IPS-20b (cell line): ENCODE results near the gene ACTL8.
"Not testable (repeated sequence)": the region's sequence is repeated elsewhere in the genome, so short reads cannot be mapped to it uniquely, and the experiment has no call there.

Experiments used
- H3K27ac ChIP-seq: one replicate; pipeline ENCODE4 v1.5.1; 2013; ENCODE audit warnings: low read length
- H3K27me3 ChIP-seq: 2 replicates; pipeline ENCODE4 v1.6.1; 2013; ENCODE audit warnings: mild to moderate bottlenecking, low read length, inconsistent platforms; ENCODE audit not compliant: insufficient read depth
- H3K36me3 ChIP-seq: 2 replicates; pipeline ENCODE4 v1.6.1; 2013; ENCODE audit warnings: low read depth, mild to moderate bottlenecking, inconsistent platforms, low read length, moderate library complexity; ENCODE audit not compliant: insufficient read depth
- H3K4me1 ChIP-seq: 2 replicates; pipeline ENCODE4 v1.6.1; 2013; ENCODE audit warnings: mild to moderate bottlenecking, control low read depth, inconsistent platforms, low read length, moderate library complexity; ENCODE audit not compliant: insufficient read depth
- H3K4me3 ChIP-seq: 2 replicates; pipeline ENCODE4 v1.5.1; 2013; ENCODE audit warnings: mild to moderate bottlenecking, low read length, inconsistent platforms
- H3K9ac ChIP-seq: 2 replicates; pipeline ENCODE4 v1.6.1; 2013; ENCODE audit warnings: low read depth, mild to moderate bottlenecking, inconsistent platforms, low read length, moderate library complexity
- H3K9me3 ChIP-seq: 2 replicates; pipeline ENCODE4 v1.6.1; 2013; ENCODE audit warnings: mild to moderate bottlenecking, low read depth, low read length, inconsistent platforms; ENCODE audit not compliant: insufficient read depth

The ACTL8 gene

DNA sequence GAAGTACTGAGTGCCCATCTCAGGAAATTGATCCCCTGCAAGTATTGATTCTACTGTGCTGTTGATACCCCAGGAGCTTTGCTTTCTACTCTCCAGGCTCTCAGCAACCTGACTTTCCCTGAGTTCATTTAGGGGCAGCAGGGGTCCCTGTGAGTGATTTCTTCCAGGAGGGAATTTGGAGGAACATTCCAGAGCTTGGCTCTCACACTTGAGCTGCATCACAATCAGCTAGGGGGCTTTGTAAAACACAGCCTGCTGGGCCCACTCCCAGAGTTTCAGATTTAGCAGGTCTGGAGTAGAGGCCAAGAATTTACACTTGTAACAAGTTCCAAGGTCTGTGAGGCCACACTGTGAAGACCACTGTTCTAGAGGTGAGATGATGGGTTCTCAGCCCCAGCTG lies 16.1 kb upstream of the ACTL8 start:
- Histone ChIP-seq H3K27ac (no peak overlapping the region), H3K36me3 (no peaks in the 10 kb centered on the region), H3K27me3 (no peaks in the 10 kb centered on the region), H3K4me1 (no peaks in the 10 kb centered on the region), H3K9me3 (no peaks in the 10 kb centered on the region), H3K4me3 (no peak overlapping the region), H3K9ac (no peak overlapping the region)

DNA sequence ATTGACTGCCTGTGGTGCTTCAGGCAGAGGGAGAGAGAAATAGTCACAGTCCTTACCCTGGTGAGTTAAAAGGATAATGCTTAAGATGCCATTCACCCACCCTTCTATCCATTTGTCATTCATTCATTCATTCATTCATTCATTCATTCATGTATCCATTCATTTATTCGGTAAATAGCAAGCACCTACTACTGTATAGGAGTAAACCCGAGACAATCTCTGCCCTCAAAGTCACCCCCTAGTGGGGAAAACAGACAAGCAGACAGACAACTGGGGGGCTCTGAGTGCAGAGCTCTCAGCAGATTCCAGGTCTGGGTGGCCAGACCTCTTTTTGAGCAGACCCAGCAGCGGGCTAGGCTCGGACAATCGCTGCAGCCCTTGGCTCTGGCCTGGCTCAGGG lies 14.1 kb upstream of the ACTL8 start:
- no peak overlapping the region for H3K9ac ChIP-seq

DNA sequence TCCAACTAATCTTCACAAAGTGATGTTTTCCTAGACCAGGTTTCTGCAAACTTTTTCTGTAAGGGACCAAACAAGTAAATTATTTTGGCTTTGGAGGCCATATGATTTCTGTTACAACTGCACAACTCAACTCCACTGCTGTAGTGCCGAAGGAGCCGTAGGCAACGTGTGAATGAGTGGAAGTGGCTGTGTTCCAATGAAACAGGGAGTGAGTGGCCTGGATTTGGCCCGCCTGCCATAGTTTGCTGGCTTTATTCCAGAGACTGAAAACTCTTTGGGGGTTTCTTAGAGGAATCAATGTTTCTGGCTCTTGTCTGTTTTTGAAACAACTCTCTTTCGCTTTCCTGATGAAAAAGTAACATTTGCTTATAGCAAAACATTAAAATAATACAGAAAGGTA lies 12.6 kb upstream of the ACTL8 start:
- H3K27me3 ChIP-seq, result no peaks in the 10 kb centered on the region
- H3K36me3 ChIP-seq, result no peaks in the 10 kb centered on the region
- H3K4me3 ChIP-seq, result no peak overlapping the region
- H3K4me1 ChIP-seq, result no peaks in the 10 kb centered on the region
- no peak overlapping the region for H3K9ac ChIP-seq
- H3K9me3 ChIP-seq, result no peaks in the 10 kb centered on the region
- H3K27ac ChIP-seq, result no peak overlapping the region

More for the DNA sequence above, 14.1 kb upstream of the ACTL8 start:
- Histone ChIP-seq H3K4me1 (no peaks in the 10 kb centered on the region), H3K4me3 (no peak overlapping the region), H3K27me3 (no peaks in the 10 kb centered on the region), H3K27ac (no peak overlapping the region), H3K36me3 (no peaks in the 10 kb centered on the region), H3K9me3 (no peaks in the 10 kb centered on the region)

DNA sequence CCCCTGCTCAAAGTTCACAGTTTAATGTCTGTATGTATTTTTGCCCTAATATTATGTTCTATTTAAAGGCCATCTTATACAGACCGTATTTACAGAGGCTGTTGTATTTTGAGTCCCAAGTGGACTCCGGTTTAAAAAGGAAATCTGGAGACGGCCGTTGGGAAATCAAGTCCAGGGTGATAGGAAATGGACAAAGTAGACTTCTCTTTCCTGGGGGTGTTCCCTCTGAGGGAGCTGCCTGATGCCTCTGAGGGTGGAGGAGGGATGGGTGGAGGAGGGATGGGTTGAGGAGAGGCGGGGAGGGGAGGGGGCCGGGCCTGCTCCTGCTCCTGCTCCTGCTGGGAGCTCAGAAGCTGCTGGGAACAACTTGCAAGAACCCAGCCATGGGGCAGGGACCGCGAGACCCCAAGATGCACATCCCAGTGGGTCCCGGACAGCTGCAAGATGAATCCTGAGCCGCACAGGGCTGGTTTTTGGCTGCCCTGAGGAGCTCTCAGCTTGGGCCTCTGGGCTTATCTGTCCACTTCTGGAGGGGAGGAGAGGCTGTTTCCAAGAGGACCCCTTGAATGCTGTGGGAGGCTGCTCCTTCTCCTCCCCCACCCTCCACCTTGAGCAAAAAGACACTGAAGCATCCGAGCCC lies 12.0 kb upstream of the ACTL8 start:
- H3K27ac ChIP-seq, result no peak overlapping the region

DNA sequence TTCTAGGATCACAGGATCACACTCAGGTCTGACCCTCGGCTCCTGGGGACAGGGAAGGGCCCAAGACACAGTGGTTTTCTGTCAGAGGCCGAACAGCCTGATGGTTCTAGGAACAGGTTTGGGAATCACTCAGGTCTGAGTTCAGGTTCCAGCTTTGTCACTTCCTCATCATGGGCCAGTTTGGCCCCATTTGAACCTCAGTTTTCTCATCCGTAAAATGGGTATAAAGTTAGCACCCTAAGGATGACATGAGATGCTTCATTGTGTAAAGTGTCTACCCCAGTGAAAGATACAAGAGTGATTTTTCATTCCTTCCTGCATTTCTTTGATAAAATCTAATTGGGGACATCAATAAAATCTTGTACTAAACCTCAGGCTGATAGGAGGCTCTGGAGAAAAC lies 11.2 kb upstream of the ACTL8 start:
- no peaks in the 10 kb centered on the region for H3K27me3 ChIP-seq
- no peaks in the 10 kb centered on the region for H3K9me3 ChIP-seq
- no peaks in the 10 kb centered on the region for H3K4me1 ChIP-seq
- no peak overlapping the region for H3K27ac ChIP-seq
- no peak overlapping the region for H3K4me3 ChIP-seq
- H3K36me3 ChIP-seq, result no peaks in the 10 kb centered on the region
- no peak overlapping the region for H3K9ac ChIP-seq

More for the DNA sequence above, 12.0 kb upstream of the ACTL8 start:
- no peaks in the 10 kb centered on the region for H3K9me3 ChIP-seq
- no peaks in the 10 kb centered on the region for H3K4me1 ChIP-seq
- no peaks in the 10 kb centered on the region for H3K36me3 ChIP-seq
- no peaks in the 10 kb centered on the region for H3K27me3 ChIP-seq
- H3K9ac ChIP-seq, result no peak overlapping the region
- no peak overlapping the region for H3K4me3 ChIP-seq

DNA sequence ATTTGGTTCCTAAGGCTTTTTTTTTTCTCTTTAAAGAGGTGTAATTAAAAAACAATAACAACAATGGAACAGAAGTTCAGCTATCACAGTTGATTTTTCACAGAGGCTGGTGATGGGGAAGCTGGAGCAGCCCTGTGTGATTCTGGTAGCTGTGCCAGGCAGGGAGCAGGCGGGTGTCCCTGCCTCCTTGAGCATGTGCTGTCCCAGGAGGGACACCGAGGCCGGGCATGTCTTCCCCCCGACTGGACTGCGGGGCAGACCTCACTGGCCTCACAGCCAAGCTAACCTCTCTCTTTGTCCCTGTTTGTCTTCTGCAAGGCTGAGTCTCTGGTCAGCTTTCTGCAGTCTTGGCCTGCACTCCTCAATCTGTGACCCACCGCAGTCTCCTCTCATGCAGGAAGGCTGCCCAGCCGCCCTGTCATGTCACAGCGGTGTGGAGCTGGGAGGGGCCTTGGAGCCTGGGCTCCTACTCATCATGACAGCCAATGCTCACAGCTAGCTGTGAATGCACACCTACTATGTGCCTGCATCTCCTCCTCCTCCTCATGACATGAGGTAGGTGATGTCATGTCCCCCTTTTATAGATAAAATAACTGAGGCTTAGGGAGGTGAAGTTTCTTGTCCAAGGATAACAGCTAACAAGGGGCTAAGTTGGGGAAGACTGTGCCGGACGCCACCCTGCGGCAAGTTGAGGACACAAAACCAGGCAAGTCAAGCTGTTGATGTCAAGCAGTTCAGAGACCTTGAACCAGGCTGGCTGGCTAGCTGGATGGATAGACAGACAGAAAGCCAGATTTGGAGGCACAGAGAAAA lies 10.3 kb upstream of the ACTL8 start:
- no peak overlapping the region for H3K4me3 ChIP-seq
- H3K27me3 ChIP-seq, result no peaks in the 10 kb centered on the region
- H3K9ac ChIP-seq, result no peak overlapping the region
- H3K9me3 ChIP-seq, result no peaks in the 10 kb centered on the region
- H3K36me3 ChIP-seq, result no peaks in the 10 kb centered on the region
- H3K27ac ChIP-seq, result no peak overlapping the region
- no peaks in the 10 kb centered on the region for H3K4me1 ChIP-seq

DNA sequence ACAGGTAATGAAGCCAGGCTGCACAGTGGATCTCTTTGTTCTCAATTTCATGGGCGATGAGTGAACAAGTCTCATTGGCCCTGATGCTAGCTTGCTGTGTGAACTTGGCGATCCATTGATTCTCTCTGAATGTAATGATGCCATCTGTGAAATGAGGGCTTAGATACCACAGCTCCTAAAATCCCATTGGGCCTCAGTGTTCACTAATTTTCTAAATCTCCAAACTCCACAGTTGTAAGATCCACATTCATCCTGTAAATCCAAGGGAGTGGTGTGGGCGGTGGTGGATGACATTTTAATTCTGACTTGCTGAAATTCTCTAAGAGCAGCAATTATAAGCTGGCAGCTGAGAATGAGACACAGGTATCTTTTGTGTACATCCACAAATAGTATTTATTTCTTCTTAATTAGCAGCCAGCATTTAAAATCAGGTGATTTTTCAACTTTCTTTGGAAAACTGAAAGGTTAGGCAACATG lies 9.6 kb upstream of the ACTL8 start:
- no peak overlapping the region for H3K9ac ChIP-seq
- no peaks in the 10 kb centered on the region for H3K27me3 ChIP-seq
- H3K36me3 ChIP-seq, result no peaks in the 10 kb centered on the region
- no peaks in the 10 kb centered on the region for H3K9me3 ChIP-seq
- no peaks in the 10 kb centered on the region for H3K4me1 ChIP-seq
- H3K27ac ChIP-seq, result no peak overlapping the region
- H3K4me3 ChIP-seq, result no peak overlapping the region

DNA sequence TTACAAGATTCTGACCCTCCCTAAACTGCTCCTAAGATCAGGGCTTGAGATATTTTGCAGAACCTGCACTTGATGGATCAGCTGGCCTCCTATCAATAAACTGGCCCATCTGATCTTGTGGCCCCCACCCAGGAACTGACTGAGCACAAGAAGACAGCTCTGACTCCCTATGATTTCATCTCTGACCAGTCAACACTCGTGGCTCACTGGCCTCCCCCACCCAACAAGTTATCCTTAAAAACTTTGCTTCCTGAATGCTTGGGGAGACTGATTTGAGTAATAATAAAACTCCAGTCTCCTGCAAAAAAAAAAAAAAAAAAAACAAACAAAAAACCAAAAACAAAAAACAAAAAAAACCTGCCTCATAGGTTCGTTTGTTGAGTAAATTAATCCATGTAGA lies 8.9 kb upstream of the ACTL8 start:
- H3K4me1 ChIP-seq, H3K27ac ChIP-seq, H3K4me3 ChIP-seq, H3K9ac ChIP-seq, H3K9me3 ChIP-seq, H3K27me3 ChIP-seq, H3K36me3 ChIP-seq: not testable (repeated sequence)

DNA sequence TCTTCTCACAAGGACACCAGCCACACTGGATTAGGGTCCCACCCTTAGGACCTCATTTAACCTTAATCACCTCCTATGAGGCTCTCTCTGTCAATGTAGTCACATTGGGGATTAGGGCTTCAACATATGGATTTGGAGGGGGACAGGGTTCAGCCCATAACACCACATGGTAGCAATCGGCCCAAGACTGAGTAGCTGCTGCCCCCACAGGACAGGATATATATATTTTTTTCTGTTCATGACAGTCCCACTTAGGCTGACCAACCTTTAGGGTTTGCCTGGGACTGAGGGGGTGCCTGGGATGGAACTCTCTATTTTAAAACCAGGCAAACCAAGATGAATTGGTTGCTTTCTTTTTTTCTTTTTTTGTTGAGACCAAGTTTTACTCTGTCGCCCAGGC lies 8.2 kb upstream of the ACTL8 start:
- H3K36me3 ChIP-seq, result no peaks in the 10 kb centered on the region
- H3K9me3 ChIP-seq, result no peaks in the 10 kb centered on the region
- no peaks in the 10 kb centered on the region for H3K4me1 ChIP-seq
- H3K27ac ChIP-seq, result no peak overlapping the region
- H3K27me3 ChIP-seq, result no peaks in the 10 kb centered on the region
- H3K9ac ChIP-seq, result no peak overlapping the region
- H3K4me3 ChIP-seq, result no peak overlapping the region

DNA sequence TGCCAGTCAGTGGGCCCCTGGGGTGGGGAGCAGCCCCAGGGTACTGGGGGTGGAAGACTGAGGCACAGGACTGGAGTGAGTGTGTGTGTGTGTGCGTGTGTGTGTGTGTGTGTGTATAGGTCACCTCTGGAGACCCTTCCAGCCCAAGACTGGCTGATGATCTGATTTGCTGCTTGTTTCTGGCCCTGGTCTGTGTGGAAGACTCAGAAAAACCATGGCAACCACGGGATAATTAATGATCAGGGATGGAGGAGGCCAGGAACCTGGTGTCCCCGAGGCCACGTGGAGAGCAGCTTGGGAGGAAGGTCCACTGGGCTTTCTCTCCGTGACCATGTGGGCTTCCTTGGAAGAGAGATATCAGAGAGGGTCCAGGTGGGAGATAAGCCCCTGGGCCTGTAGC lies 4.8 kb upstream of the ACTL8 start:
- Histone ChIP-seq H3K4me1 (no peaks in the 10 kb centered on the region), H3K27ac (no peak overlapping the region), H3K9me3 (peaks cover 13% of the 10 kb centered on the region), H3K4me3 (no peak overlapping the region), H3K9ac (no peak overlapping the region), H3K27me3 (no peaks in the 10 kb centered on the region), H3K36me3 (no peaks in the 10 kb centered on the region)

DNA sequence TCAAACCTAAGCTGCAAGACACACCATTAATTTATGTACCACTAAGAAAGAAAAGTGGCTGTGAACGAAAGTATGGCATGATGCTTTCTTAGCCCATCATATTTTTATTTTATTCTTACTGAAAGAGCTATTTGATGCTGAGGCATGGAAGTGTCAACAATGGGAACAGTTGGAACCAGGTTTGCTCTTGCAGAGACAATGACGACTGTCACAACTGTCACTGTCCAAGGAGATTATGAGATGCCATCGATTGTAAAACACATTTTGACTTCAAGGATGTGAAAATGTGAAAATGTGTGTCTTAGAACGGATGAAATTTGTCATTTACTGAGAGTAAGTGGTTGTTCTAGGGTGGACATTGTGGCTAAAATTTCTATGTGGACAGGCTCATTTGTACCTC lies 2.8 kb upstream of the ACTL8 start:
- peaks cover 28% of the 10 kb centered on the region for H3K9me3 ChIP-seq
- no peak overlapping the region for H3K4me3 ChIP-seq
- H3K27me3 ChIP-seq, result no peaks in the 10 kb centered on the region
- H3K27ac ChIP-seq, result no peak overlapping the region
- H3K9ac ChIP-seq, result no peak overlapping the region
- H3K4me1 ChIP-seq, result no peaks in the 10 kb centered on the region
- H3K36me3 ChIP-seq, result no peaks in the 10 kb centered on the region

DNA sequence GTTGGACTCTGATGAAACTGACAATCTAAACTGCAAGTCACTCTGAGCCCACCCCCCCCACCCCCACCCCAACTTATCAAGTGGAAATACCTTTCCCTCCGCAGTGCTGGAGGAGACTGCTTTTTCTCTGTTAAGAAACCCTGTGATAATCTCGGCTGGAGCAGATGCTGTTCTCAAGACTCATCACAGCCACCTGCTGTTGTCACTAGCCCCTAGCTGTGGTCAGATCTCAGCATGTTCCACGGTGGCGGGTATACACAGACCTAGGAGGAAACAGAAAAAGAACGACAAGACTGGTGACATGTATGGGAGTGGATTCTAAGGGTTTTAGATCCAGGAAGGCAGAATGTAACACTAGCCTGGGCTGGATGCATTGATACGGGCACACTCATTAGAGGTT lies 2.3 kb downstream of the ACTL8 start:
- H3K9ac ChIP-seq, result no peak overlapping the region
- no peaks in the 10 kb centered on the region for H3K27me3 ChIP-seq
- peaks cover 51% of the 10 kb centered on the region for H3K9me3 ChIP-seq
- H3K4me3 ChIP-seq, result no peak overlapping the region
- H3K36me3 ChIP-seq, result no peaks in the 10 kb centered on the region
- no peak overlapping the region for H3K27ac ChIP-seq
- H3K4me1 ChIP-seq, result no peaks in the 10 kb centered on the region
